Measurements from ENCODE around the gene RFX8. TPM values are rescaled to one million over a fixed set of nuclear protein-coding genes. Genes with fewer than 3 reads are reported as not detected.

The RFX8 gene
- total and polyA plus RNA-seq, 9 of the 15 experiments (the other 6 are each of a cell fraction or from before 2014, with no cell fraction given), result not detected

- TF ChIP-seq REST (IDR thresholded peaks at IDR 0.05; ENCODE audit: borderline replicate concordance) (no peak), REST (CRISPR knock-in tag; IDR thresholded peaks at IDR 0.05; ENCODE audit: low read depth) (no peak), EZH2 (IDR thresholded peaks at IDR 0.05; ENCODE audit: borderline replicate concordance, low read depth, low read length) (no peak), ZNF398 (CRISPR knock-in tag; IDR thresholded peaks at IDR 0.05) (no peak), ZFP30 (CRISPR knock-in tag; IDR thresholded peaks at IDR 0.05; ENCODE audit: borderline replicate concordance) (no peak), ZSCAN29 (IDR thresholded peaks at IDR 0.05) (no peak), RBM14 (IDR thresholded peaks at IDR 0.05; ENCODE audit: borderline replicate concordance, insufficient read depth, low read depth, low read length) (no peak), ZNF140 (CRISPR knock-in tag; IDR thresholded peaks at IDR 0.05) (no peak), E2F5 (CRISPR knock-in tag; IDR thresholded peaks at IDR 0.05) (no peak), CTCF (IDR thresholded peaks at IDR 0.05 in 2 of 3, conservative IDR thresholded peaks at IDR 0.05 in 1 of 3; ENCODE audit: insufficient read depth in 2 of 3, low read depth in 1 of 3, low read length in 3 of 3) (no peak)
These were observed 11.5 kb downstream of the RFX8 start (continued) for GRCh38 chr2:101463421-101463820.

Data from K562 (cell line).